Measurements from ENCODE around the gene CEACAM16.

DNA sequence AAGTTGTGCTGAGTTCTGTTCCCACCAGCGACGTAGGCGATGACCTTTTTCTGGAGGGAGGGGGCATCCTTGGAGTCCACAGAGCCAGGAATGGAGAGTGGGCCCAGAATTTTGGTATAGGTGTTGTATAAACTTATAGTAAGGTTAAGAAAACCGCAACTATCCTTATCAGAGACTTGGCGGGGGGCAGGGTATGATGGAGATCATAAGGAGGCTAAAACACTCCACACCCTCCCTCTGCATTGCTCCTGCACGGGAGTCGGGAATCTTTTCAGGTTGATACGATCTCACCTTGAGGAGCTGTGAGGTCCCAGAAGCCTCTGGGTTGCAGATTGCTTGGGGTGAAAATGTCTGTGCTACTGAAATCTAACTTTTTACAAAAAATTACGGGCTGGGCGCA, 34.0 kb upstream of the CEACAM16 start:
- TF ChIP-seq REST (IDR thresholded peaks at IDR 0.05; ENCODE audit: insufficient read depth in 1 of 2, low read depth in 2 of 2, low read length in 2 of 2) (no peak), SIN3A (IDR thresholded peaks at IDR 0.05; ENCODE audit: borderline replicate concordance, insufficient read depth, low read length) (no peak), POLR2AphosphoS5 (IDR thresholded peaks at IDR 0.05; ENCODE audit: low read depth, low read length) (no peak), TAF1 (IDR thresholded peaks at IDR 0.05; ENCODE audit: borderline replicate concordance, insufficient read depth, low read length) (no peak), FOXP2 (optimal IDR thresholded peaks at IDR 0.05; ENCODE audit: borderline replicate concordance, extremely low read depth, extremely low read length, insufficient read depth) (no peak)

All from PFSK-1 (cell line).